Ovary (tissue), 3 donors: ENCODE results near the gene FSTL1.

Source experiments
- EP300 ChIP-seq: sonication (generic); formaldehyde crosslinking; IDR thresholded peaks from one replicate; pipeline ENCODE4 v1.6.1; 2017; ENCODE audit warnings: antibody characterized with exemption
- POLR2A ChIP-seq: fragments of 450-650 bp; IDR thresholded peaks from one replicate; pipeline ENCODE4 v1.6.1; 2017; ENCODE audit warnings: antibody characterized with exemption, mild to moderate bottlenecking, moderate library complexity
- TF ChIP-seq, protein P1 (sequence below), 3 donors: fragments of 450-650 bp in 2 of 3; fragments of 200-600 bp in 1 of 3; IDR thresholded peaks; one replicate each; pipeline versions ENCODE4 v1.5.1 to v1.8.0; 2016 to 2022; ENCODE audit warnings: antibody characterized with exemption in 3 of 3, mild to moderate bottlenecking in 1 of 3
- donor health status: DM: no; HTN: no; CAD: no.

DNA sequence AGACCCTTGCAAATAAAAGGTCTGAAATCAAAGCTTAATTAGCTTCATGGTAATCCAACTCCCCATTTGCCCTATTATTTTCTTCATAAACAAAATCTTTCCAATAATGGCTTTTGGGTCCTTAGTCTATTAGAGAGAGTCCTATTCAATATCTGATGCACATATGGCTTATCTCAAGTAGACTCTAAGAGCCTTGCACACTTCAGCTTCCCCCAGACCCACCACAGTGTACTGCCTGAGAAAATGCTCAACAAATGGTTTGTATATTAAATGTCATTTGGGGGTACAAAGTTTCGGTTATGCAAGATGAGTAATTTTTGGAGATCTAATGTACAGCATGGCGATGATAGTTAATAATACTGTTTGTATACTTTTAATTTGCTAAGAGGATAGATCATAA, 28.9 kb downstream of the FSTL1 start:
- TF ChIP-seq, protein P1, sequence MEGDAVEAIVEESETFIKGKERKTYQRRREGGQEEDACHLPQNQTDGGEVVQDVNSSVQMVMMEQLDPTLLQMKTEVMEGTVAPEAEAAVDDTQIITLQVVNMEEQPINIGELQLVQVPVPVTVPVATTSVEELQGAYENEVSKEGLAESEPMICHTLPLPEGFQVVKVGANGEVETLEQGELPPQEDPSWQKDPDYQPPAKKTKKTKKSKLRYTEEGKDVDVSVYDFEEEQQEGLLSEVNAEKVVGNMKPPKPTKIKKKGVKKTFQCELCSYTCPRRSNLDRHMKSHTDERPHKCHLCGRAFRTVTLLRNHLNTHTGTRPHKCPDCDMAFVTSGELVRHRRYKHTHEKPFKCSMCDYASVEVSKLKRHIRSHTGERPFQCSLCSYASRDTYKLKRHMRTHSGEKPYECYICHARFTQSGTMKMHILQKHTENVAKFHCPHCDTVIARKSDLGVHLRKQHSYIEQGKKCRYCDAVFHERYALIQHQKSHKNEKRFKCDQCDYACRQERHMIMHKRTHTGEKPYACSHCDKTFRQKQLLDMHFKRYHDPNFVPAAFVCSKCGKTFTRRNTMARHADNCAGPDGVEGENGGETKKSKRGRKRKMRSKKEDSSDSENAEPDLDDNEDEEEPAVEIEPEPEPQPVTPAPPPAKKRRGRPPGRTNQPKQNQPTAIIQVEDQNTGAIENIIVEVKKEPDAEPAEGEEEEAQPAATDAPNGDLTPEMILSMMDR (IDR thresholded peaks at IDR 0.05): no peak
- TF ChIP-seq POLR2A: no peak
- TF ChIP-seq EP300: no peak
